MM.1S (cell line): ENCODE measurements around the gene TUT7.

ENCODE experiments used
- DNase-seq: peaks from one replicate; pipeline ENCODE4 v3.0.0-alpha.2; 2015
- H2AFZ ChIP-seq: fragments of 300-600 bp; sonication (generic); 2 replicates; pipeline ENCODE4 v1.6.0; 2016; ENCODE audit warnings: antibody characterized with exemption, low read length
- H3F3A ChIP-seq: fragments of 300-600 bp; sonication (generic); 2 replicates; pipeline ENCODE4 v1.6.1; 2016; ENCODE audit warnings: mild to moderate bottlenecking, antibody characterized with exemption, low read length, moderate library complexity, mixed read lengths; ENCODE audit not compliant: insufficient read depth
- H3K27ac ChIP-seq: fragments of 300-600 bp; sonication (generic); 2 replicates; pipeline ENCODE4 v1.5.1; 2016; ENCODE audit warnings: mild to moderate bottlenecking, low read length
- H3K27me3 ChIP-seq: fragments of 300-600 bp; sonication (generic); replicated peaks from 2 replicates; pipeline ENCODE4 v1.6.0; 2016; ENCODE audit warnings: low read length; ENCODE audit not compliant: insufficient read depth
- H3K36me3 ChIP-seq: fragments of 300-600 bp; sonication (generic); replicated peaks from 2 replicates; pipeline ENCODE4 v1.6.1; 2016; ENCODE audit warnings: mild to moderate bottlenecking, low read length, mixed read lengths; ENCODE audit not compliant: insufficient read depth
- H3K4me1 ChIP-seq: fragments of 300-600 bp; sonication (generic); 2 replicates; pipeline ENCODE4 v1.6.1; 2016; ENCODE audit warnings: low read length, mixed read lengths
- H3K4me2 ChIP-seq: fragments of 300-600 bp; sonication (generic); 2 replicates; pipeline ENCODE4 v1.6.0; 2016; ENCODE audit warnings: low read depth, low read length
- H3K4me3 ChIP-seq: fragments of 300-600 bp; sonication (generic); 2 replicates; pipeline ENCODE4 v1.5.1; 2016; ENCODE audit warnings: low read length, mixed read lengths
- H3K79me2 ChIP-seq: fragments of 300-600 bp; sonication (generic); 2 replicates; pipeline ENCODE4 v1.6.1; 2016; ENCODE audit warnings: mixed run types, low read length, mixed read lengths
- H3K9ac ChIP-seq: fragments of 300-600 bp; sonication (generic); 2 replicates; pipeline ENCODE4 v1.6.1; 2016; ENCODE audit warnings: low read length, mixed read lengths
- H3K9me2 ChIP-seq: fragments of 300-600 bp; sonication (generic); replicated peaks from 2 replicates; pipeline ENCODE4 v1.6.1; 2016; ENCODE audit warnings: mild to moderate bottlenecking, low read length, mixed read lengths; ENCODE audit not compliant: insufficient read depth
- H3K9me3 ChIP-seq: fragments of 300-600 bp; sonication (generic); replicated peaks from 2 replicates; pipeline ENCODE4 v1.6.1; 2016; ENCODE audit warnings: mild to moderate bottlenecking, low read length, mixed read lengths; ENCODE audit not compliant: insufficient read depth
- H4K20me1 ChIP-seq: fragments of 300-600 bp; sonication (generic); 2 replicates; pipeline ENCODE4 v1.6.1; 2016; ENCODE audit warnings: mild to moderate bottlenecking, low read length, moderate library complexity, mixed read lengths; ENCODE audit not compliant: insufficient read depth
- CTCF ChIP-seq: fragments of 300-600 bp; sonication (generic); IDR thresholded peaks from 2 replicates; pipeline ENCODE4 v1.5.1; 2016; ENCODE audit warnings: antibody characterized with exemption, low read length, mixed read lengths
- EZH2 ChIP-seq: fragments of 300-600 bp; sonication (generic); optimal IDR thresholded peaks from 2 replicates; pipeline ENCODE3; 2017; ENCODE audit warnings: low read depth, mild to moderate bottlenecking, antibody characterized with exemption, low read length, mixed read lengths
- EZH2phosphoT487 ChIP-seq: fragments of 300-600 bp; sonication (generic); IDR thresholded peaks from 2 replicates; pipeline ENCODE4 v1.6.1; 2018; ENCODE audit warnings: antibody characterized with exemption, low read length

Gene TUT7

GRCh38 chr9:86277072-86277471 is 77.1 kb downstream of the TUT7 start:
- no peak for DNase-seq
- Histone ChIP-seq H3K4me3 (no peak overlapping the region), H3K9ac (no peak overlapping the region), H3K4me1 (peaks cover 7% of the 10 kb centered on the region; the same call in 1 of the 2 replicates), H2AFZ (no peak overlapping the region), H3K27me3 (no peaks in the 10 kb centered on the region), H4K20me1 (peaks cover 3% of the 10 kb centered on the region; the same call in 1 of the 2 replicates), H3K9me3 (no peaks in the 10 kb centered on the region), H3K4me2 (no peak overlapping the region), H3F3A (no peaks in the 10 kb centered on the region), H3K27ac (no peak overlapping the region), H3K36me3 (peaks cover 3% of the 10 kb centered on the region; the same call in 1 of the 2 replicates), H3K79me2 (peaks cover 93% of the 10 kb centered on the region), H3K9me2 (no peaks in the 10 kb centered on the region)
- no peak for TF ChIP-seq EZH2
- no peak for TF ChIP-seq EZH2phosphoT487
- no peak for TF ChIP-seq CTCF

DNA sequence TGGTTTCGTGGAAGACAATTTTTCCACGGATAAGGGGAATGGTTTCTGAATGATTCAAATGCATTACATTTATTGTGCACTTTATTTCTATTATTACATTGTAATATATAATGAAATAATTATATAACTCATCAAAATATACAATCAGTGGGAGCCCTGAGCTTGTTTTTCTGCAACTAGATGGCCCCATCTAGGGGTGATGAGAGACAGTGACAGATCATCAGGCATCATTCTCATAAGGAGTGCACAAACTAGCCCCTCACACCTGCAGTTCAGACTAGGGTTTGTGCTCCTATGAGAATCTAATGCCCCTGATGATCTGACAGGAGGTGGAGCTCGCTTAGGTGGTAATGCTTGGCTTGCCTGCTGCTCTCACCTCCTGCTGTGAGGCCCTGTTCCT is 78.2 kb downstream of the TUT7 start:
- Histone ChIP-seq H3K9ac (no peak overlapping the region), H3K4me2 (no peak overlapping the region), H2AFZ (no peak overlapping the region), H3K9me2 (no peaks in the 10 kb centered on the region), H3K79me2 (peaks cover 89% of the 10 kb centered on the region), H3K27ac (no peak overlapping the region), H3K36me3 (peaks cover 14% of the 10 kb centered on the region), H3K4me3 (no peak overlapping the region), H4K20me1 (peaks cover 3% of the 10 kb centered on the region; the same call in 1 of the 2 replicates), H3K27me3 (no peaks in the 10 kb centered on the region), H3K9me3 (no peaks in the 10 kb centered on the region), H3K4me1 (peaks cover 4% of the 10 kb centered on the region; the same call in 1 of the 2 replicates), H3F3A (no peaks in the 10 kb centered on the region)
- TF ChIP-seq CTCF (no peak), EZH2 (no peak), EZH2phosphoT487 (no peak)
- DNase-seq, result no peak

DNA sequence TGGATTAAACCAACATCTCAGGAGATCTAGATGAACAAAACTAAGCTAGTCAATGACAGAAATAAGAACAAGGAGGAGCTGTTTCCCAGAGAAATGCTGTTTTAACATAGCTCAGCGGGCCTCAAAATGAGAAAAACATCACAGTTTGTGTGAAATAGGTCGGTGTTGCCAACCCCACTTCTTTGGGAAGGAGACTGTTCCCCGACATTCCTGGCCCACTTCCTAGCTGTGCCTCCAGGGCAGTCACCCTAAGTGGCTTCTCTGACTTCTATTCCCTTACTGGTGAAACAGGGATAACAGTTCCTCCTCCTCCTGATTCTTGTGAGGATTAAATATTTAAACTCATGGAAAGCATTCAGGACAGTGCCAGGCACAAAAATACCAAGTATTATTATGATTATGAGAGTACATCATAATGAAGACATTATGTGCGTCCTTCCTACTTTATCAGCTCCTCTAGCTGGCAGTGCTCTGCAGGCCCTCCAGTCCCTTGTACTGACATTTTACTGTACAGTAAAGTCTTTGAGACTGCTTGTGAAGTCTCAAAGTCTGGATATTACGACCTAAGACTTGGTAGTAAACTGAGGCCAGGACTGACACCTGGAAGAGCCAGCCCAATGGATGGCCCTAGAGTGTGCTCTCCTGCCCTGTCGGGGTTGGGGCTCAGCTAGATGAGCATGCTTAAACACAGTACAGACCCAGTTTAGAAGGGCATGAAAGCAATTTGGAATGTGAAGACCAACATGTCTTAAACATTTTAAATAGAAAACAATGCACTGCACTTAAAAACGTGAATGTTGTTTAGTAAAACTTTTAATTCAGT is 79.2 kb downstream of the TUT7 start:
- Histone ChIP-seq H4K20me1 (peaks cover 3% of the 10 kb centered on the region; the same call in 1 of the 2 replicates), H3K9me3 (no peaks in the 10 kb centered on the region), H3K79me2 (peaks cover 79% of the 10 kb centered on the region), H2AFZ (no peak overlapping the region), H3K36me3 (peaks cover 14% of the 10 kb centered on the region), H3K4me1 (no peaks in the 10 kb centered on the region), H3K27ac (no peak overlapping the region), H3F3A (no peaks in the 10 kb centered on the region), H3K9me2 (no peaks in the 10 kb centered on the region), H3K27me3 (no peaks in the 10 kb centered on the region), H3K4me3 (no peak overlapping the region), H3K9ac (no peak overlapping the region), H3K4me2 (no peak overlapping the region)
- TF ChIP-seq EZH2 (no peak), EZH2phosphoT487 (no peak), CTCF (no peak)
- DNase-seq, result no peak
